ENCODE measurements around the gene PCDHA5.

The PCDHA5 gene

DNA sequence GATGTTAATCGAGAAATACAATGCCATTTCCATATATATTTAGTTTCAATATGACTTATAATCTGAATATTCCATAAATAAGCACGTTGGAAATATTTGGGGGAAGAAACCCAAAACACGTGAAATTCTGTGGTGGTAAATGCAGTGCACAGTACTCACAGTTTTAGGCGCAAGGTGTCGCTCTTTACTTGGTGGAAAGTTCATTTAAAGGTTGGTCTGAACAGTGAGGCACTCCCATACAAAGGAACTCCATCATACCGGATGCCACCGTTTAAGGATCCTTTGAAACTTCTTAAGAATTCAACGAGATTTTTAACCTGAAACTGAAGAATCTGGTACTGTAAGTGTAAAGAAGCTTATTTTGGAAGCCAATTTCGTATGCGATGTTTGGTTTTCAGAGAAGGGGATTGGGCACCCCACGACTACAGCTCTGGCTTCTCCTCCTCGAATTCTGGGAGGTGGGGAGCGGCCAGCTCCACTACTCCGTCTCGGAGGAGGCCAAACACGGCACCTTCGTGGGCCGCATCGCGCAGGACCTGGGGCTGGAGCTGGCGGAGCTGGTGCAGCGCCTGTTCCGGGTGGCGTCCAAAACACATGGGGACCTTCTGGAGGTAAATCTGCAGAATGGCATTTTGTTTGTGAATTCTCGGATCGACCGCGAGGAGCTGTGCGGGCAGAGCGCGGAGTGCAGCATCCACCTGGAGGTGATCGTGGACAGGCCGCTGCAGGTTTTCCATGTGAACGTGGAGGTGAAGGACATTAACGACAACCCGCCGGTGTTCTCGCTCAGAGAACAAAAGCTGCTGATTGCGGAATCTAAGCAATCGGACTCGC is 47.5 kb downstream of the PCDHA5 start, which contains the start of gene PCDHA11:
PCDHA11 (plus strand) TSS at position 237 of the 834 bp plus-strand sequence; CDS start at position 384, 147 bp downstream.
- no peak for DNase-seq

DNA sequence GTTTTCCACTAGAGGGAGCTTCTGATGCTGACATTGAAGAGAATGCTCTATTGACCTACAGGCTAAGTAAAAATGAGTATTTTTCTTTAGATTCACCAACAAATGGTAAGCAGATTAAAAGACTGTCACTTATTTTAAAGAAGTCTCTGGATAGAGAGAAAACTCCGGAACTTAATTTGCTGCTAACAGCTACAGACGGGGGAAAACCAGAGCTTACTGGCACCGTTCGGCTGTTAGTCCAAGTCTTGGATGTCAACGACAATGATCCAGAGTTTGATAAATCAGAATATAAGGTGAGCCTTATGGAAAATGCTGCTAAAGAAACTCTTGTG is 48.1 kb downstream of the PCDHA5 start:
- DNase-seq, result no peak

DNA sequence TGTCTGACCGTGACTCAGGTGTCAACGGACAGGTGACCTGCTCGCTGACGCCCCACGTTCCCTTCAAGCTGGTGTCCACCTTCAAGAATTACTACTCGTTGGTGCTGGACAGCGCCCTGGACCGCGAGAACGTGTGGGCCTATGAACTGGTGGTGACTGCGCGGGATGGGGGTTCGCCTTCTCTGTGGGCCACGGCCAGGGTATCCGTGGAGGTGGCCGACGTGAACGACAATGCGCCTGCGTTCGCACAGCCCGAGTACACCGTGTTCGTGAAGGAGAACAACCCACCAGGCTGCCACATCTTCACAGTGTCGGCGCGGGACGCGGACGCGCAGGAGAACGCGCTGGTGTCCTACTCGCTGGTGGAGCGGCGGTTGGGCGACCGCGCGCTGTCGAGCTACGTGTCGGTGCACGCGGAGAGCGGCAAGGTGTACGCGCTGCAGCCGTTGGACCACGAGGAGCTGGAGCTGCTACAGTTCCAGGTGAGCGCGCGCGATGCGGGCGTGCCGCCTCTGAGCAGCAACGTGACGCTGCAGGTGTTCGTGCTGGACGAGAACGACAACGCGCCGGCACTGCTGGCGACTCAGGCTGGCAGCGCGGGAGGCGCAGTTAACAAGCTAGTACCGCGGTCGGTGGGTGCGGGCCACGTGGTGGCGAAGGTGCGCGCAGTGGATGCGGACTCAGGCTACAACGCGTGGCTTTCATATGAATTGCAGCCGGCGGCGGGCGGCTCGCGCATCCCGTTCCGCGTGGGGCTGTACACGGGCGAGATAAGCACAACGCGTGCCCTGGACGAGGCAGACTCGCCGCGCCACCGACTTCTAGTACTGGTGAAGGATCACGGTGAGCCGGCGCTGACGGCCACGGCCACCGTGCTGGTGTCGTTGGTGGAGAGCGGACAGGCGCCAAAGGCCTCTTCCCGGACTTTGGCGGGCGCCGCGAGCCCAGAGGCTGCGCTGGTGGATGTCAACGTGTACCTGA is 49.1 kb downstream of the PCDHA5 start:
- no peak for DNase-seq

Data from activated effector memory CD4-positive, alpha-beta T cell treated with anti-CD3 and anti-CD28 coated beads, Interleukin-2, amount 50 U/mL, for 16 hours (primary cell).